ENCODE results near the gene FXYD7.

FXYD7 gene

DNA sequence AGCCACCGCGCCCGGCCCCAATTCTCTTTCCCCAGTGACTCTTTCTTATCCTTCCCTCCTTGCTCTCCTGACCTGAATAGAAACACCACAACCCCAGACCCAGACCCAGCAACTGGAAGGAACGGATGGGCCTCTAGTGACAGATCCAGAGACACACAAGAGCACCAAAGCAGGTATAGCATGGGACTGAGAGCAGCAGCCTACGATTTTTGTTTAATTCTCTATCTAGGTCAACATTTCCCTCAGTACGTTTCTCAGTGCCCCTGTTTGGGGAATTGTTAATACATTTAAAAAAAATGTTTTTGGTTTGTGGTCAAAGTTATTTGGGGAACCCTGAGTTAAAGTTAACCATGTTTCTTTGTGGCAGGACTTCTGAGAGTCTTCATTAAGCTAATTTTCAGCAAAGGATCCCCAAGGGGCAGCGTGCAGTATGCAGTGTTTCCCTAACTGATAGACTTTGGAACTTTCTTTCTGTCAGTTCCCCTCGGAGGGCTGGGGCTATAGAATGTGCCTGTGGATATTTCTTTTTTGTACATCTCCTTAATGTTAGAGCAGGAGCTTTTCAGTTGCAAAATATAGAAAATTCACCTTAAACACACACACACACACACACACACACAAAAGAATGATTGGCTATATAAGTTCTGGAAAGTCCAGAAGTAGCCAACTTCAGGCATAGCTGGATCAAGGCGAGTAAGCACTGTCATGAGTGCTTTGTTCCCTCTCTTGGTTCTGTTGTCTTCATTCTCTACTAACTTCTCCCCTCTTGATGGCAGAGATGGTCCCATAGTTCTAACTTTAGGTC, 17.8 kb downstream of the FXYD7 start:
- H3K9ac ChIP-seq (ENCODE audit: low read length) = no peak overlapping the region
- peaks cover 92% of the 10 kb centered on the region for H3K36me3 ChIP-seq (ENCODE audit: control insufficient read depth, insufficient read depth, low read length)
- peaks cover 23% of the 10 kb centered on the region for H3K9me3 ChIP-seq (ENCODE audit: control insufficient read depth, insufficient read depth, low read depth, low read length)
- H3K27ac ChIP-seq (ENCODE audit: low read depth, low read length) = no peak overlapping the region
- no peaks in the 10 kb centered on the region for H3K27me3 ChIP-seq (ENCODE audit: control insufficient read depth, insufficient read depth, low read length)
- peaks cover 2% of the 10 kb centered on the region; the same call in 1 of the 2 replicates for H3K4me1 ChIP-seq (ENCODE audit: control insufficient read depth, insufficient read depth, low read length)
- no peak overlapping the region for H3K4me3 ChIP-seq (ENCODE audit: low read depth, low read length)

DNA sequence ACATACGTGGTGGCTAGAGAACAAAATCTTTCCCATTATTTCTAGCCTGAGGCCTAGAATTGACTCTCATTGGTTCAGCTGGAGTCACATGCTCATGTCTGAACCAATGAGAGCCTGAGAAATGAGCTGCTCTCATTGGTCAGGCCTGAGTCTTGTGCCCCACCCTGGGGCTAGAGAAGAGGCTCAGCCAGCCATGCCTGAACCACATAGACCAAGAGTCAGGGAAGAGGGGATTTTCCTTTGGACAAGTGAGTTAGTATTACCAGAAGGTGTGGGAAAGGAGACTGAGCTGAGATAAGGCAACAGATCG, 18.3 kb downstream of the FXYD7 start:
- Histone ChIP-seq H3K27me3 (ENCODE audit: control insufficient read depth, insufficient read depth, low read length) (no peaks in the 10 kb centered on the region), H3K4me1 (ENCODE audit: control insufficient read depth, insufficient read depth, low read length) (no peaks in the 10 kb centered on the region), H3K36me3 (ENCODE audit: control insufficient read depth, insufficient read depth, low read length) (peaks cover 98% of the 10 kb centered on the region), H3K9me3 (ENCODE audit: control insufficient read depth, insufficient read depth, low read depth, low read length) (peaks cover 28% of the 10 kb centered on the region), H3K4me3 (ENCODE audit: low read depth, low read length) (no peak overlapping the region), H3K9ac (ENCODE audit: low read length) (no peak overlapping the region), H3K27ac (ENCODE audit: low read depth, low read length) (no peak overlapping the region)

DNA sequence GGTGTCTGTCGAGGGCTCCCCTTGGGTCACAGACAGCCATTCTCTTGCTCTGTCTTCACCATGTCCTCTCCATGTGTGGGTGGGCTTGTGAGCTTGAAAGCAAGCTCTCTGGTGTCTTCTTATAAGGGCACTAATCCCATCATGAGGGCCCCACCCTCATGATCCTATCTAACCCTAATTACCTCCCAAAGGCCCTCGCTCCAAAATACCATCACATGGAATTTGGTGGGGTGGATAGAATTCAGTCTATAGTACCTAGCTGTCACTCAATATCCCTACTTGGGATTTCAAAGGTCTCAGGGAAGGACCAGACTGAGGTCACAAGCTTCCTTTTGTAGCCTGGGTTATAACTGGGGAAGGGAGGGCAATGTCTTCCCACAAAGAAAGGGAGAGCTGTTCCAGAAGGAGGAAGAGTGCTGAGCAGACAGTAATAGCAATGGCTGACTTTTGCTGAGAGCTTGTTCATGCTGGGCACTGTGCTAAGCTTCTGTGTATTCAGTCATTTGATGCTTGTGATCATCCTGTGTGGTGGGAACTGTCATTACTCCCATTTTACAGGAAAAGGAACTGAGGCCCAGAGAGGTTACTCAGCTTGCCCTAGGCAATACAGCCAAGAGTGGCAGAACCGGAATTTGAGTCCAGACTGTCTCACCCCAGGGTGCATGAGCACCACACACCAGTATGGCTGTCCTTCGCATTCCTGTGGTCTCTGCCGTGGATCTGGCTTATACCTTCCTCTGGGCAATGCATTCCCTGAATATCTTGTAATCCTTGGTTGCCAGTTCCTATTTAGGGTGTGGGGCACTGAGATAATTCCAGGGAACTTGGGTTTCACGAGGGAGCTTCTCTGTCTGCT, 19.6 kb downstream of the FXYD7 start:
- Histone ChIP-seq H3K9ac (ENCODE audit: low read length) (no peak overlapping the region), H3K27ac (ENCODE audit: low read depth, low read length) (no peak overlapping the region), H3K36me3 (ENCODE audit: control insufficient read depth, insufficient read depth, low read length) (peaks cover 100% of the 10 kb centered on the region), H3K27me3 (ENCODE audit: control insufficient read depth, insufficient read depth, low read length) (no peaks in the 10 kb centered on the region), H3K4me3 (ENCODE audit: low read depth, low read length) (no peak overlapping the region), H3K9me3 (ENCODE audit: control insufficient read depth, insufficient read depth, low read depth, low read length) (peaks cover 31% of the 10 kb centered on the region), H3K4me1 (ENCODE audit: control insufficient read depth, insufficient read depth, low read length) (no peaks in the 10 kb centered on the region)

DNA sequence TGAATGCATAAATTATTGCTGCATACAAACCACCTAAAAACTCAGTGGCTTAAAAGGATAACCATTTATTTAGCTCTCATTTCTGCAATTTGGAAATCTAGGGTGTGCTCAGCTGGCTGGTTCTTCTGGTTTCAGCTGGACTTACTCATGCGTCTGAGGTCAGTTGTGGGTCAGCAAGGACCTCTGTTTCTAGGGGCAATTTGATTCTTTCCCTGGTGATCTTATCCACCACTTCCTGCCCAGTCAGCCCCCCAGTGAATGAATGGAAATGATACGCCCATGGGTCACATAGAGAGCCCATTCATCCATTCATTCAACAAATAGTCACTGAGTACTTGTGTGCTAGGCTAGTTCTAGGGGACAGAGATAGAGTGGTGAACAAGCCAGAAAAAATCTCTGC, 21.4 kb downstream of the FXYD7 start:
- Histone ChIP-seq H3K9ac (ENCODE audit: low read length) (no peak overlapping the region), H3K9me3 (ENCODE audit: control insufficient read depth, insufficient read depth, low read depth, low read length) (peaks cover 31% of the 10 kb centered on the region), H3K27ac (ENCODE audit: low read depth, low read length) (no peak overlapping the region)

DNA sequence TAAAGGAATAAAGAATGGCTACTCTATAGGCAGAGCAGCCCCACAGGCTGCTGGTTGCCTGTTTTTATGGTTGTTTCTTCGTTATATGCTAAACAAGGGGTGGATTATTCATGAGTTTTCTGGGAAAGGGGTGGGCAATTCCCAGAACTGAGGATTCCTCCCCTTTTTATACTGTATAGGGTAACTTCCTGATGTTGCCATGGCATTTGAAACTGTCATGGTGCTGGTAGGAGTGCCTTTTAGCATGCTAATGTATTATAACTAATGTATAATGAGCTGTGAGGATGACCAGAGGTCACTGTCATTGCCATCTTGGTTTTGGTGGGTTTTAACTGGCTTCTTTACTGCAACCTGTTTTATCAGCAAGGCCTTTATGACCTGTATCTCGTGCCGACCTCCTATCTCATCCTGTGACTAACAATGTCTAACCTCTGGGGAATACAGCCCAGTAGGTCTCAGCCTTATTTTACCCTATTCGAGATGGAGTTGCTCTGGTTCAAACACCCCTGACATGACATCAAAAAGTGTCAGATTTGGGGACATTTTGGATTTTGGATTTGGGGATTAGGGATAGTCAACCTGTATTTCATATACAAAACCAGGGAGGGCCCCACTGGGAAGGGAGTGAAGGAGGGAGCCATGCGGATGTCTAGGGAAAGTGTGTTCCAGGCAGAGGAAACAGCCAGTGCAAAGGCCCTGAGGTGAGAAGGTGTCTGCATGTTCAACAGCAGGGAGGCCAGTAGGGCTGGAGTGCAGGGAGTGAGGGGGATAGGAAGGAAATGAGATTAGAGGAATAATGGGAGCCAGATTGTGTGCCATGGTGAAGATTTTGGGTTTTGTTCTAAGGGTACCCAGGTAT, 22.4 kb downstream of the FXYD7 start:
- H3K27me3 ChIP-seq (ENCODE audit: control insufficient read depth, insufficient read depth, low read length) = no peaks in the 10 kb centered on the region
- peaks cover 95% of the 10 kb centered on the region for H3K36me3 ChIP-seq (ENCODE audit: control insufficient read depth, insufficient read depth, low read length)
- no peak overlapping the region for H3K9ac ChIP-seq (ENCODE audit: low read length)
- H3K4me3 ChIP-seq (ENCODE audit: low read depth, low read length) = no peak overlapping the region
- H3K27ac ChIP-seq (ENCODE audit: low read depth, low read length) = no peak overlapping the region
- H3K9me3 ChIP-seq (ENCODE audit: control insufficient read depth, insufficient read depth, low read depth, low read length) = peaks cover 31% of the 10 kb centered on the region
- no peaks in the 10 kb centered on the region for H3K4me1 ChIP-seq (ENCODE audit: control insufficient read depth, insufficient read depth, low read length)

More for the DNA sequence above, 21.4 kb downstream of the FXYD7 start:
- no peak overlapping the region for H3K4me3 ChIP-seq (ENCODE audit: low read depth, low read length)
- peaks cover 96% of the 10 kb centered on the region for H3K36me3 ChIP-seq (ENCODE audit: control insufficient read depth, insufficient read depth, low read length)
- no peaks in the 10 kb centered on the region for H3K4me1 ChIP-seq (ENCODE audit: control insufficient read depth, insufficient read depth, low read length)
- no peaks in the 10 kb centered on the region for H3K27me3 ChIP-seq (ENCODE audit: control insufficient read depth, insufficient read depth, low read length)

DNA sequence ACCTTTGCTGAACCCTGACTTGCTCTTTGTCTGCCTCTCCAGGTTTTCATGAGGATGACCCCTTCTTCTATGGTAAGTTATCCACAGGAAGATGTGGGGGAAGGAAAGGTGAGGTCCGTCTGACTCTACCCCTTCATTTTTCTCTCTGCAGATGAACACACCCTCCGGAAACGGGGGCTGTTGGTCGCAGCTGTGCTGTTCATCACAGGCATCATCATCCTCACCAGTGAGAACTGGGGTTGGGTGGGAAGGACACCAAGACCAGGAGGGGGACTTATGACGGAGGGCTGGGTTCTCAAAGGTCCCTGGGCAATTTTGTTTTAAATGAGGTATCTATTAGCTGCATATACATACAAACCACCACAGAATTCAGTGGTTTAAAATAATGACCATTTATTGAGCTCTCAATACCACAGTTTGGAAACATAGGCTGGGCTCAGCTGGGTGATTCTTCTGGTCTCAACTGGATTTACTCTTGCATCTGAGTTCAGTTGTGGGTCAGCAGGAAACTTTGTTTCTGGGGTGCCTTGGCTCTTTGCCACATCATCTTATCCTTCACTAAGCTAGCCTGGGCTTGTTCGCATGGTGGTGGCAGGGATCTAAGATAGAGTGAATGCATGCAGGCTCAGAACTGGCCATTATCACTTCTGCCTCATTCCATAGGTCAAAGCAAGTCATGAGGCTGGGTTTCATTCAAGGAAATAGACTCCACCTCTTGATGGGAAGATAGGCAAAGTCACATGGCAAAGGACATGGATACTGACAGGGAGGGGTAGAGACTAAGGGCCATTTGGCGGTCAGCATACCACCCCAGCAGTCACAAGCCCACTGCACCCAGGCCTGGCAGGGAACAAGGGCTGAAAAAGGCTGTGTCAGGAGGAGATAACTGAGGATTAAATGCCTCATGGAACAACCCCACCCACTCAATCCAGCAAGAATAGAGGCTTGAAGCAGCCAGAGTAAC, 23.3 kb downstream of the FXYD7 start:
- Histone ChIP-seq H3K9me3 (ENCODE audit: control insufficient read depth, insufficient read depth, low read depth, low read length) (peaks cover 31% of the 10 kb centered on the region), H3K4me1 (ENCODE audit: control insufficient read depth, insufficient read depth, low read length) (no peaks in the 10 kb centered on the region), H3K27me3 (ENCODE audit: control insufficient read depth, insufficient read depth, low read length) (no peaks in the 10 kb centered on the region), H3K4me3 (ENCODE audit: low read depth, low read length) (no peak overlapping the region), H3K36me3 (ENCODE audit: control insufficient read depth, insufficient read depth, low read length) (peaks cover 85% of the 10 kb centered on the region), H3K9ac (ENCODE audit: low read length) (no peak overlapping the region), H3K27ac (ENCODE audit: low read depth, low read length) (no peak overlapping the region)

DNA sequence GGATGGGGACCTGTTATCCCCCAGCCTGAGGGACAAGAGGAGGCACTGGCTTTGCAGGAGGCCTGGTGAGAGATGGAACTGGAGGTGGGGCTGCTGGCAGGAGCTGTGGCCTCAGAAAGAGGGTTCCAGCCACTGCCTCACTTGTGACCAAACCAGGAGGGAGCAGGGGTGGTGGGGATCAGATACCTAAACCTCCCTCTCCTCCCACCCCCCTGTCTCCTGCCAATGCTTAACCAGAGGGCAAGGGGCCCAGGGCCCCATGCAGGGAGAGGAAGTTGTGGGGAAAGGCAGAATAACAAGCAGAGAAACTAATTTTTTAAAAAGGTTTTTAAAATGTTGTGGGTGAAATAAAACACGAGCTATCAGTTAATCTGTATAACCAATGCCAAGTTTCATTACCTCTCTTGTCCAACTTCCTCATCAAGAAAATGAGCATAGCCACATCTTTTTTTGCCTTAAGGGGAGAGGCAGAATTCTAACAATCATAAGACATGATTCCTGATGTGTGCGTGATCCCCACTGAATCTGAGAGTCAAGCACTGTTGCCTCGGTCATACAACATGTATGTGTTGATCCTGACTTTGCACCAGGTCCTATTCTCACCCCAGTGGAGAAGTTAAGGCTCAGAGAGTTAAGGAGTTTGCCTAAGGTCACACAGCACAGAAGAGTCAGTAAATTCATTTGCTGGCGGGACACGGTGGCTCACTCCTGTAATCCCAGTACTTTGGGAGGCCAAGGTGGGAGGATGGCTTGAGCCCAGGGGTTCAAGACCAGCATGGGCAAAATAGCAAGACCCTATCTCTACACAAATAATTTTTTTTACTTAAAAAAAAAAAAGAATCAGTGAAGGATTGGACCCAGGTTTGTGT, 24.4 kb downstream of the FXYD7 start:
- Histone ChIP-seq H3K4me1 (ENCODE audit: control insufficient read depth, insufficient read depth, low read length) (no peaks in the 10 kb centered on the region), H3K27ac (ENCODE audit: low read depth, low read length) (no peak overlapping the region), H3K27me3 (ENCODE audit: control insufficient read depth, insufficient read depth, low read length) (no peaks in the 10 kb centered on the region), H3K9ac (ENCODE audit: low read length) (no peak overlapping the region), H3K4me3 (ENCODE audit: low read depth, low read length) (no peak overlapping the region), H3K36me3 (ENCODE audit: control insufficient read depth, insufficient read depth, low read length) (peaks cover 74% of the 10 kb centered on the region), H3K9me3 (ENCODE audit: control insufficient read depth, insufficient read depth, low read depth, low read length) (peaks cover 31% of the 10 kb centered on the region)

DNA sequence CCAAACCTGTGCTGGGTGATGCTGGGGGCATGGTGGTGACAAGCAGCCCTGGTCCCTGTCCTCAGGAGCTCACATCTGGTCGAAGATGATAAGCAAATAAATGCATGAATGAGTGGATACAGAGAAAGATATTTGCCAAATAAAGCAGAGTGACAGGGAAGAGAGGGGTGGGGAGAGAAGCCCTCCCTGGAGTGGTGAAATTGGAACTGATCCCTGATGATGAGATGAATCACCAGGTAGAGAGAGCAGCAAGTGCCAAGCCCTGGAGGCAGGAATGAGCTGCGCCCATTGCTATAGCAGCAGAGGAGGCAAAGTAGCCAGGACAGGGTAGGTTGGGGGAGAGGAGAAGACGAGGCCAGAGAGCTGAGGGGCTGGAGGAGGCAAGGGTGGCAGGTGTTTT, 25.1 kb downstream of the FXYD7 start:
- Histone ChIP-seq H3K9me3 (ENCODE audit: control insufficient read depth, insufficient read depth, low read depth, low read length) (peaks cover 26% of the 10 kb centered on the region), H3K27me3 (ENCODE audit: control insufficient read depth, insufficient read depth, low read length) (no peaks in the 10 kb centered on the region), H3K27ac (ENCODE audit: low read depth, low read length) (no peak overlapping the region), H3K4me1 (ENCODE audit: control insufficient read depth, insufficient read depth, low read length) (no peaks in the 10 kb centered on the region), H3K36me3 (ENCODE audit: control insufficient read depth, insufficient read depth, low read length) (peaks cover 67% of the 10 kb centered on the region), H3K9ac (ENCODE audit: low read length) (no peak overlapping the region), H3K4me3 (ENCODE audit: low read depth, low read length) (no peak overlapping the region)

DNA sequence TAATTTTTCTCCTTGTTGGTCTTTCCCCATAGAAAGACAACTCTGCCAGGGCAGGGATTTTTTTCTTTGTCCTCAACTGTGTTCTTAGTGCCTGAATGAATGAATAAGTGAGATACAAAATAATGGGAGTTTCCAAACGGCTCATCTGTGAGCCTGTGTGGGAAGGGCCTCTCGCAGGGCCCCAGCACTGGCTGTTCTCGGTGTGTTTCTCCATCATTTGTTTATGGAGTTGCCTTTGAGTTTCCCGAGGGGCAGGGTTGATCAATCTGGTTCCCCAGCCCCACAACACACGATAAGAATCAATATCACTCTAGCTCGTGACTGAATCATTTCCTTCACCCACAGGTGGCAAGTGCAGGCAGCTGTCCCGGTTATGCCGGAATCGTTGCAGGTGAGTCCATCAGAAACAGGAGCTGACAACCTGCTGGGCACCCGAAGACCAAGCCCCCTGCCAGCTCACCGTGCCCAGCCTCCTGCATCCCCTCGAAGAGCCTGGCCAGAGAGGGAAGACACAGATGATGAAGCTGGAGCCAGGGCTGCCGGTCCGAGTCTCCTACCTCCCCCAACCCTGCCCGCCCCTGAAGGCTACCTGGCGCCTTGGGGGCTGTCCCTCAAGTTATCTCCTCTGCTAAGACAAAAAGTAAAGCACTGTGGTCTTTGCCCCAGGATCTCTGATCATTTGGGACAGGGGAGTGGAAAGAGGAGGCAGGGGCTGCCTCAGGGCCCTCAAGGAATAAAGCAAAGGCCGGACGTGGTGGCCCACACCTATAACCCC, 26.4 kb downstream of the FXYD7 start:
- Histone ChIP-seq H3K27me3 (ENCODE audit: control insufficient read depth, insufficient read depth, low read length) (no peaks in the 10 kb centered on the region), H3K9me3 (ENCODE audit: control insufficient read depth, insufficient read depth, low read depth, low read length) (peaks cover 18% of the 10 kb centered on the region), H3K4me1 (ENCODE audit: control insufficient read depth, insufficient read depth, low read length) (no peaks in the 10 kb centered on the region), H3K27ac (ENCODE audit: low read depth, low read length) (no peak overlapping the region), H3K36me3 (ENCODE audit: control insufficient read depth, insufficient read depth, low read length) (peaks cover 55% of the 10 kb centered on the region), H3K9ac (ENCODE audit: low read length) (no peak overlapping the region), H3K4me3 (ENCODE audit: low read depth, low read length) (no peak overlapping the region)

Measured in HUES6 (cell line).